ENCODE results near the gene KCNJ4.
A peak's percentile ranks its signal among the peaks of the same experiment; 100 is the strongest.

- TF ChIP-seq SREBF1 (IDR thresholded peaks at IDR 0.05; ENCODE audit: low read length) (no peak), PAX8 (IDR thresholded peaks at IDR 0.05) (no peak), JUND (IDR thresholded peaks at IDR 0.05; ENCODE audit: low read depth, low read length) (no peak), CTCF (IDR thresholded peaks at IDR 0.05 in 2 of 3, conservative IDR thresholded peaks at IDR 0.05 in 1 of 3; ENCODE audit: control insufficient read depth in 2 of 3, extremely low read depth in 1 of 3, insufficient read depth in 1 of 3, low read depth in 3 of 3, low read length in 3 of 3) (peak in 2 of 3 experiments; percentile 7 to 24; a peak in 1 of 6 replicates), REST (IDR thresholded peaks at IDR 0.05; ENCODE audit: low read depth, low read length) (no peak), POLR2AphosphoS5 (IDR thresholded peaks at IDR 0.05; ENCODE audit: low read length) (no peak), RFX5 (IDR thresholded peaks at IDR 0.05; ENCODE audit: low read depth, low read length) (no peak), NFIC (IDR thresholded peaks at IDR 0.05; ENCODE audit: low read depth, low read length) (no peak), NR2F1 (conservative IDR thresholded peaks at IDR 0.05) (no peak), E2F4 (IDR thresholded peaks at IDR 0.05; ENCODE audit: low read depth, low read length) (no peak), HDGF (IDR thresholded peaks at IDR 0.05) (no peak), USF2 (IDR thresholded peaks at IDR 0.05; ENCODE audit: borderline replicate concordance, low read depth, low read length) (no peak), ZBTB11 (CRISPR knock-in tag; IDR thresholded peaks at IDR 0.05) (no peak), SRF (IDR thresholded peaks at IDR 0.05; ENCODE audit: low read depth in 2 of 2, low read length in 2 of 2) (no peak)
These were observed 13.7 kb upstream of the KCNJ4 start for GRCh38 chr22:38468443-38469305.
